ENCODE measurements around the gene TBC1D8.

- TF ChIP-seq CTCF (IDR thresholded peaks at IDR 0.05) (no peak), RELA (CRISPR knock-in tag; IDR thresholded peaks at IDR 0.05; ENCODE audit: borderline replicate concordance) (no peak), FOXP4 (CRISPR knock-in tag; IDR thresholded peaks at IDR 0.05) (no peak), PRDM15 (CRISPR knock-in tag; IDR thresholded peaks at IDR 0.05) (no peak), ZBTB43 (CRISPR knock-in tag; IDR thresholded peaks at IDR 0.05) (no peak), PRRX2 (CRISPR knock-in tag; IDR thresholded peaks at IDR 0.05) (no peak), FOXP1 (CRISPR knock-in tag; IDR thresholded peaks at IDR 0.05; ENCODE audit: borderline replicate concordance) (no peak), ZNF263 (CRISPR knock-in tag; IDR thresholded peaks at IDR 0.05; ENCODE audit: low read depth) (no peak), NR1H2 (CRISPR knock-in tag; IDR thresholded peaks at IDR 0.05) (no peak), ESRRA (CRISPR knock-in tag; IDR thresholded peaks at IDR 0.05; ENCODE audit: borderline replicate concordance) (no peak), ATF3 (CRISPR knock-in tag; conservative IDR thresholded peaks at IDR 0.05) (no peak)
Measured at GRCh38 chr2:101027852-101028251, 123.3 kb downstream of the TBC1D8 start.
